ENCODE measurements around the gene DCAF17.
"Not testable (repeated sequence)": the region's sequence is repeated elsewhere in the genome, so short reads cannot be mapped to it uniquely, and the experiment has no call there.

DNA sequence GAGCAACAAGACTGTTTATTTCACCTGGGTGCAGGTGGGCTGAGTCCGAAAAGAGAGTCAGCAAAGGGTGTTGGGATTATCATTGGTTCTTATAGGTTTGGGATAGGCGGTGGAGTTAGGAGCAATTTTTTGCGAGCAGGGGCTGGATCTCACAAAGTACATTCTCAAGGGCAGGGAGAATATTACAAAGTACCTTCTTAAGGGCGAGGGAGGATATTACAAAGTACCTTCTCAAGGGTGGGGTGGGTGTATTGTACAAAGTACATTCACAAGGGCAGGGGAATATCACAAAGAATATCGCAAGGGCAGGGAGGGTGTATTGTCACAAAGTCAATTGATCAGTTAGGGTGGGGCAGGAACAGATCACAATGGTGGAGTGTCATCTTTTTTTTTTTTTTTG lies 63.6 kb downstream of the DCAF17 start:
- TF ChIP-seq, protein P1, sequence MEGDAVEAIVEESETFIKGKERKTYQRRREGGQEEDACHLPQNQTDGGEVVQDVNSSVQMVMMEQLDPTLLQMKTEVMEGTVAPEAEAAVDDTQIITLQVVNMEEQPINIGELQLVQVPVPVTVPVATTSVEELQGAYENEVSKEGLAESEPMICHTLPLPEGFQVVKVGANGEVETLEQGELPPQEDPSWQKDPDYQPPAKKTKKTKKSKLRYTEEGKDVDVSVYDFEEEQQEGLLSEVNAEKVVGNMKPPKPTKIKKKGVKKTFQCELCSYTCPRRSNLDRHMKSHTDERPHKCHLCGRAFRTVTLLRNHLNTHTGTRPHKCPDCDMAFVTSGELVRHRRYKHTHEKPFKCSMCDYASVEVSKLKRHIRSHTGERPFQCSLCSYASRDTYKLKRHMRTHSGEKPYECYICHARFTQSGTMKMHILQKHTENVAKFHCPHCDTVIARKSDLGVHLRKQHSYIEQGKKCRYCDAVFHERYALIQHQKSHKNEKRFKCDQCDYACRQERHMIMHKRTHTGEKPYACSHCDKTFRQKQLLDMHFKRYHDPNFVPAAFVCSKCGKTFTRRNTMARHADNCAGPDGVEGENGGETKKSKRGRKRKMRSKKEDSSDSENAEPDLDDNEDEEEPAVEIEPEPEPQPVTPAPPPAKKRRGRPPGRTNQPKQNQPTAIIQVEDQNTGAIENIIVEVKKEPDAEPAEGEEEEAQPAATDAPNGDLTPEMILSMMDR (IDR thresholded peaks at IDR 0.05 in 8 of 11, conservative IDR thresholded peaks at IDR 0.05 in 3 of 11): not testable (repeated sequence)
- TF ChIP-seq POLR2A, POLR2AphosphoS5 (IDR thresholded peaks at IDR 0.05): not testable (repeated sequence)

Data from spleen (tissue), 7 donors.